OCI-LY1 (cell line): ENCODE results near the gene CCDC32.

Experiments used
- EZH2 ChIP-seq: fragments of 200-600 bp; sonication (generic), shearing (Covaris generic); IDR thresholded peaks from 2 replicates; pipeline ENCODE4 v1.8.0; 2017; ENCODE audit warnings: borderline replicate concordance, mixed run types, mild to moderate bottlenecking, antibody characterized with exemption, low read length, moderate library complexity, mixed read lengths
- TF ChIP-seq, protein P1 (sequence below): fragments of 200-600 bp; sonication (generic), shearing (Covaris generic); IDR thresholded peaks from 2 replicates; pipeline ENCODE4 v1.5.1; 2017; ENCODE audit warnings: mild to moderate bottlenecking, antibody characterized with exemption, low read length, moderate library complexity, mixed read lengths

DNA sequence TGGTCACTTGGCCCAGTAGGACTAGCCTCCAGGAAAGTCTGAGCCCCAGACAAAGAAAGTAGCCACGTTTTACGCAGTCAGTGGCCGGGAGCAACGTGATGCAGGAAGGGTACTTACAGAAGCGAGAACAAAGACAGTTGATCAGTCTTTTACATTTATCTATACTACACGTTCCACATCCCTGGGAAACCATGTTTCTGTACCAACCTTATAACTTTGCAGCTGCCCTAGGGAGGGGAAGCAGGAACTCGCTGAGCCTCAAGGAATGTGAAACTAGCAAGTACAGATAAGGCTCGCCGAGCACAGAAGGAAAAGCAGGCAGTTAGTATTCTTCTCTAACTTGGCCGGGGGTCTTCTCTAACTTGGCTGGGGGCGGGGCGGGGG is 25.8 kb upstream of the CCDC32 start:
- TF ChIP-seq, protein P1, sequence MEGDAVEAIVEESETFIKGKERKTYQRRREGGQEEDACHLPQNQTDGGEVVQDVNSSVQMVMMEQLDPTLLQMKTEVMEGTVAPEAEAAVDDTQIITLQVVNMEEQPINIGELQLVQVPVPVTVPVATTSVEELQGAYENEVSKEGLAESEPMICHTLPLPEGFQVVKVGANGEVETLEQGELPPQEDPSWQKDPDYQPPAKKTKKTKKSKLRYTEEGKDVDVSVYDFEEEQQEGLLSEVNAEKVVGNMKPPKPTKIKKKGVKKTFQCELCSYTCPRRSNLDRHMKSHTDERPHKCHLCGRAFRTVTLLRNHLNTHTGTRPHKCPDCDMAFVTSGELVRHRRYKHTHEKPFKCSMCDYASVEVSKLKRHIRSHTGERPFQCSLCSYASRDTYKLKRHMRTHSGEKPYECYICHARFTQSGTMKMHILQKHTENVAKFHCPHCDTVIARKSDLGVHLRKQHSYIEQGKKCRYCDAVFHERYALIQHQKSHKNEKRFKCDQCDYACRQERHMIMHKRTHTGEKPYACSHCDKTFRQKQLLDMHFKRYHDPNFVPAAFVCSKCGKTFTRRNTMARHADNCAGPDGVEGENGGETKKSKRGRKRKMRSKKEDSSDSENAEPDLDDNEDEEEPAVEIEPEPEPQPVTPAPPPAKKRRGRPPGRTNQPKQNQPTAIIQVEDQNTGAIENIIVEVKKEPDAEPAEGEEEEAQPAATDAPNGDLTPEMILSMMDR: no peak
- no peak for TF ChIP-seq EZH2
